GM12874 (cell line): ENCODE data around the gene GXYLT2.

Source experiments
- CTCF ChIP-seq: IDR thresholded peaks from 2 replicates; pipeline ENCODE4 v1.5.1; 2011; ENCODE audit warnings: low read depth, mild to moderate bottlenecking, control low read depth, low read length, moderate library complexity; ENCODE audit not compliant: insufficient read depth

Gene GXYLT2

GRCh38 chr3:72996473-72997333 lies 108.9 kb downstream of the GXYLT2 start, which contains the start of gene PPP4R2:
PPP4R2 (plus strand) TSS chr3:72996811; CDS start chr3:72997038, 227 bp downstream.
- no peak for TF ChIP-seq CTCF

GRCh38 chr3:72997421-72997961 lies 109.6 kb downstream of the GXYLT2 start:
- TF ChIP-seq CTCF = peak; percentile 47; the same call in 1 of the 2 replicates

GRCh38 chr3:72998466-72998865 lies 110.6 kb downstream of the GXYLT2 start:
- TF ChIP-seq CTCF = no peak

- TF ChIP-seq CTCF = no peak
Observed at GRCh38 chr3:72999951-73000350, 112.1 kb downstream of the GXYLT2 start.

GRCh38 chr3:73004316-73004715 lies 116.5 kb downstream of the GXYLT2 start:
- no peak for TF ChIP-seq CTCF

- TF ChIP-seq CTCF = no peak
Observed at GRCh38 chr3:73007992-73008712, 120.3 kb downstream of the GXYLT2 start.

GRCh38 chr3:73009008-73009407 lies 121.2 kb downstream of the GXYLT2 start:
- no peak for TF ChIP-seq CTCF
